Panc1 (cell line): ENCODE data around the gene MRPS35. TPM values are rescaled to one million over a fixed set of nuclear protein-coding genes. Genes with fewer than 3 reads are reported as not detected.

ENCODE experiments used
- ATAC-seq: fragments of 200-7000 bp; cut with Tn5 transposase; 2 replicates; pipeline ENCODE4 v1.9.1; 2020; ENCODE audit warnings: mild to moderate bottlenecking, moderate library complexity
- BruUV-seq: library from RNA; stranded (reverse); fragments of 400-500 nt; replicated peaks from 2 replicates; lab custom pipeline; 2021; lab: Mats Ljungman, UMichigan
- CTCF ChIA-PET: fragments of 300-600 bp; sonication (Branson Sonifier 250); formaldehyde crosslinking; loops from one replicate; lab custom pipeline; 2022; ENCODE audit warnings: antibody characterized with exemption; lab: Charles Lee
- POLR2A ChIA-PET: fragments of 300-600 bp; sonication (Branson Sonifier 250); formaldehyde crosslinking; loops from one replicate; lab custom pipeline; 2022; ENCODE audit warnings: antibody characterized with exemption; lab: Charles Lee
- DNase-seq: peaks from one replicate; pipeline ENCODE4 v3.0.0-alpha.2; 2010; ENCODE audit warnings: low read depth, low spot score
- H3K27ac ChIP-seq: 2 replicates; pipeline ENCODE4 v1.5.1; 2011; ENCODE audit warnings: mild to moderate bottlenecking, low read length, inconsistent platforms
- H3K27me3 ChIP-seq: fragments of 200-500 bp; sonication (Bioruptor generic); 2 replicates; pipeline ENCODE4 v1.6.0; 2014; ENCODE audit warnings: low read length, inconsistent platforms; ENCODE audit not compliant: control insufficient read depth, insufficient read depth
- H3K36me3 ChIP-seq: fragments of 200-500 bp; sonication (Bioruptor generic); 2 replicates; pipeline ENCODE4 v1.5.1; 2014; ENCODE audit warnings: inconsistent platforms, mild to moderate bottlenecking, low read length, moderate library complexity; ENCODE audit not compliant: control insufficient read depth, insufficient read depth
- H3K4me1 ChIP-seq: 2 replicates; pipeline ENCODE4 v1.5.1; 2011; ENCODE audit warnings: inconsistent platforms, mild to moderate bottlenecking, low read length, moderate library complexity; ENCODE audit not compliant: control insufficient read depth, insufficient read depth
- H3K4me3 ChIP-seq, 2 experiments: 2 replicates each; pipeline ENCODE4 v1.5.1; 2011 to 2012; ENCODE audit warnings: low read depth in 2 of 2, low read length in 2 of 2, mild to moderate bottlenecking in 2 of 2, inconsistent platforms in 1 of 2, moderate library complexity in 1 of 2
- H3K9me3 ChIP-seq: fragments of 200-500 bp; sonication (Bioruptor generic); 2 replicates; pipeline ENCODE4 v1.5.1; 2014; ENCODE audit warnings: low read depth, mild to moderate bottlenecking, inconsistent platforms, low read length, moderate library complexity; ENCODE audit not compliant: control insufficient read depth, insufficient read depth
- CTCF ChIP-seq: fragments of 450-650 bp; IDR thresholded peaks from 2 replicates; pipeline ENCODE4 v1.5.1; 2017; ENCODE audit warnings: mild to moderate bottlenecking
- POLR2AphosphoS5 ChIP-seq: IDR thresholded peaks from 2 replicates; pipeline ENCODE4 v1.6.1; 2012; ENCODE audit warnings: mild to moderate bottlenecking, low read depth, low read length, moderate library complexity
- REST ChIP-seq, 2 experiments: IDR thresholded peaks; 2 replicates each; pipeline ENCODE4 v1.6.1; 2011 to 2012; ENCODE audit warnings: low read depth in 2 of 2, control low read depth in 1 of 2, low read length in 1 of 2, mild to moderate bottlenecking in 1 of 2, moderate library complexity in 1 of 2; ENCODE audit not compliant: insufficient read depth in 1 of 2
- SIN3A ChIP-seq: IDR thresholded peaks from 2 replicates; pipeline ENCODE4 v1.6.1; 2012; ENCODE audit warnings: low read depth, mild to moderate bottlenecking, low read length, moderate library complexity, borderline replicate concordance; ENCODE audit not compliant: insufficient read depth
- TCF7L2 ChIP-seq: IDR thresholded peaks from 2 replicates; pipeline ENCODE4 v1.6.1; 2011; ENCODE audit warnings: mild to moderate bottlenecking, low read depth, low read length, inconsistent platforms
- in situ Hi-C: cut with HindIII; loops from 2 replicates; pipeline ENCODE4 v1.10.0; 2016; ENCODE audit warnings: low sequenced_read_pairs, low pct_unique_long_range_greater_than_20kb
- intact Hi-C: fragments of 100-400 bp; cut with micrococcal nuclease; formaldehyde crosslinking; loops from one replicate; pipeline ENCODE4 v1.10.0; 2022; ENCODE audit not compliant: unreplicated experiment
- total RNA-seq: library from RNA; stranded (reverse); gene quantifications from one replicate; pipeline ENCODE4 v1.2.1, GENCODE V29; 2021; ENCODE audit not compliant: unreplicated experiment

The MRPS35 gene
- total RNA-seq, 1 experiment from 2014 or later: 63.9 TPM

- DNase-seq (no peak), ATAC-seq (peak; percentile 56)
- Histone ChIP-seq H3K36me3 (peaks cover 5% of the 10 kb centered on the region; the same call in 1 of the 2 replicates), H3K27me3 (no peaks in the 10 kb centered on the region), H3K9me3 (no peaks in the 10 kb centered on the region), H3K4me1 (peaks cover 22% of the 10 kb centered on the region), H3K27ac (peak overlapping the region; percentile 83), H3K4me3 (peak overlapping the region; percentile 68 to 88)
- intact Hi-C loops: no loop called here
- TF ChIP-seq SIN3A: no peak
- TF ChIP-seq POLR2AphosphoS5: no peak
- TF ChIP-seq TCF7L2: no peak
- TF ChIP-seq REST (IDR thresholded peaks at IDR 0.05; ENCODE audit: insufficient read depth in 1 of 2, low read depth in 2 of 2, low read length in 1 of 2): no peak
- no peak; the same call in 1 of the 2 replicates for TF ChIP-seq CTCF
- ChIA-PET POLR2A (interaction anchor here (0.6 kb wide), 1 partner anchor 1131 kb away, joined by 3 read pairs; no protein-coding TSS in a partner anchor), CTCF (no interaction called here)
- in situ Hi-C loops: no loop called here
- no TSS peak for BruUV-seq
These were observed 70.2 kb downstream of the MRPS35 start for GRCh38 chr12:27780612-27781408.

- ATAC-seq (no peak), DNase-seq (no peak)
- Histone ChIP-seq H3K27ac (peak overlapping the region; percentile 83; the same call in 1 of the 2 replicates), H3K4me1 (peaks cover 22% of the 10 kb centered on the region), H3K4me3 (peak overlapping the region; percentile 19 to 68), H3K36me3 (peaks cover 5% of the 10 kb centered on the region; the same call in 1 of the 2 replicates), H3K9me3 (no peaks in the 10 kb centered on the region), H3K27me3 (no peaks in the 10 kb centered on the region)
- intact Hi-C loops (no loop called here), in situ Hi-C loops (no loop called here)
- ChIA-PET CTCF (no interaction called here), POLR2A (no interaction called here)
- no peak for TF ChIP-seq REST (IDR thresholded peaks at IDR 0.05; ENCODE audit: insufficient read depth in 1 of 2, low read depth in 2 of 2, low read length in 1 of 2)
- no peak for TF ChIP-seq TCF7L2
- TF ChIP-seq SIN3A: no peak
- TF ChIP-seq POLR2AphosphoS5: no peak
- no peak for TF ChIP-seq CTCF
- no TSS peak for BruUV-seq
These were observed 71.0 kb downstream of the MRPS35 start for GRCh38 chr12:27781680-27782079.
